CD4-positive, alpha-beta T cell treated with Interferon gamma for 1 hour (primary cell): ENCODE measurements around the gene TXK.

Experiments used
- DNase-seq: peaks from one replicate; pipeline ENCODE4 v3.0.0-alpha.2; 2020

Gene TXK

DNA sequence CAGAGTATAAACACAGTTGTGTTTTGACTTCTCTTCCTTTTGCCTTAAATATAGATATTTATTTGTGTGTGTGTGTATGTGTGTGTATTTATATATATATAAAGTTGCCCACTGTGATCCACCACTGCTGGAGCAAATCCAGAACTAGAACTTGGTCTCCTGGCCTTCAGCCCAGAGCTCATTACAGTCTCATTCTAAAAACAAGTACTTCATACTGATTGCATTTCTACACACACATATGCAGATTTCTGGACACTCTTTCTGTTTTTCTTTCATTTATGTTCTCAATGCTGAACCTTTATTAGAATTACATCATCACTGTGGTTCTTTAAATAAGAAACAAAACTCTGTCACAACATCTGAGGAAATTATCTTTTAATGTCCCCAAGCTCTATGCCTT, 381 bp downstream of the TXK start:
- no peak for DNase-seq

DNA sequence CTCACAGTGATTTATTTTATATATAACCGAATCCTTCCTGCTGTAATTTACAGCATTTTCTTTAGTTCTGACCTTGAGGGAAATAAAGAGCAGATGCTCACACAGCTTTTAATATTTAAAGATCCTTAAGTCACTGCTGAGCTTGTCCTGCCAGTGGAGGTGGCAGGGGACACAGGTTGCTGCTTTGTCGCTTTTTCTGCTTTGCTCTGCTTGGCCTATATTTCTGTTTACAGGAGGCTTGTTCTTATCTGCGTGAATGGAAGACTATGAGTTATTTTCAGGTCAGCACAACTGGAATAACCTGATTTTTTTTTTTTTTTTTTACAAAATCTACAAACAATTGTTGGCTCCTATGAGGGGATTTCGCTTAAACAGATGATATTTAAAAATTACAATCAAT, 2.3 kb downstream of the TXK start:
- no peak for DNase-seq

DNA sequence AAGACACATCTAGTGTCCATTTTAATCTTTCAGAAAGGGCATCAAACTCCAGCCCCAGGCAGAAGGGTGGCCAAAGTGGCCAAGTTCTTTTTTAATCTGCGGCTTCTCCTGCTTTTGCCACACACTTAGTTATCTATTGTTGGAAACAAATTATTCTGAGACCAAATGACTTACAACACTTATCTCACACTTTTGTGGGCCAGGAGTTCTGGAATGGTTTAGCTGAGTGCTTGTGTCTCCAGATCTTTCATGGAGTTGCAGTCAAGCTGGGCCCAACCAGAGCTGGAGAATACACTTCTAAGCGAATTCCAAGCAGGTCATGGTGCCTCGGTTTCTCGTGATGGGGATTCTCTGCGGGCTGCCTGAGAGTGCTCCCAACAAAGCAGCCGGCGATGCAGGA, 4.0 kb downstream of the TXK start:
- no peak for DNase-seq

- DNase-seq, result peak; percentile 22
Measured at GRCh38 chr4:48129307-48130014, 4.6 kb downstream of the TXK start.

GRCh38 chr4:48127682-48128404, 6.2 kb downstream of the TXK start:
- DNase-seq, result peak; percentile 62

- DNase-seq, result no peak
Measured at GRCh38 chr4:48127231-48127630, 6.8 kb downstream of the TXK start.

GRCh38 chr4:48126621-48127020, 7.4 kb downstream of the TXK start:
- no peak for DNase-seq

DNA sequence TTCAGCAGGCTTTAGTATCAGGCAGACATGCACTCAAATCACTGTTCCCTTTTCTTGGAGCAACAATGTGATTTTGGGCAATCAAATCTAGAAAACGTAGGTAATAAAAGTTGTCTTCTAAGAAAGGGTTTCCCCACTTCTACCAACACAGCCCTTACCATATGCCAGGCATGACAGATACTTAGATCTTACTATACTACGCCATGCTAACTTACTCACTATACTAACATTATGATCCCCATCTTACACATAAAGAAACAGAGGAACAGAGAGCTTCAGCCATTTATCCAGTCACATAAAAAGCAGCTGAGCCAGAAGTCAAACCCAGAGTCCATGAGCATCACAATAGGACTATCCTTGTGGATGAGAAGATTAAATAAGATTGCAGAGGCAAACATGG, 9.2 kb downstream of the TXK start:
- no peak for DNase-seq

DNA sequence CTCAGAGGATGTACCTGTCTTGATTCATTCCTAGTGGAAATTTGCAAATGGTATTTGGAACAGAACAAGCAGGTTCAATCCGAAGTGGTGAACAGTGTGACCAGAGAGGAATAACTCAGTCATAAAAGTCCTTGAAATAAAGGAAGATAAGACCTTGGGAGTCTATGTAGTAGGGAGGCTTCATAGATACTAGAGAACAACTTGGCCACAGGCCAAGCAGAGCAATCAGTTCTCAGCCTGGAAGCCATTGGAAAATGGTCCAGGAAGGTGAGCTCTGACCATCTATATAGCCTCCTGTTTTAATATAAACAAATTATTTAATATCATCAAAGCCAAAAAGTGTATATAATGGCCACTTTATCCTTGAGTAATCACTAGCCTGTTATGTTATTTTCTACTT, 11.3 kb downstream of the TXK start:
- DNase-seq, result no peak

DNA sequence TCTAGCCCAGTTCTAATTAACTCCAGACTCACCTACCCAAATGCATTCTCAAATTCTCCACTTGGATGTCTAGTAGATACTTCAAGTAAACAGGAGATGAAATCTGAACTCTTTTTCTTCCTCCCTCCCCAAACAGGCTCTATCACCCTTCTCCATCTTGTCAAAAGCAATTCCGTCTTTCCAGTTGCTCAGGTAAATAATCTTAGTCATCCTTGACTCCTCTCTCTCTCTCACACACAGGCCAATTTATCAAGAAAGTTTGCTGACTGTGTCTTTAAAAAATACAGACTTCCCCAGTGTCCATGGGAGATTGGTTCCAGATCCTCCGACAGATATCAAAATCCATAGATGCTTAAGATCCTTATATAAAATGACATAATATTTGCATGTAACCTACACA, 12.9 kb downstream of the TXK start:
- no peak for DNase-seq

DNA sequence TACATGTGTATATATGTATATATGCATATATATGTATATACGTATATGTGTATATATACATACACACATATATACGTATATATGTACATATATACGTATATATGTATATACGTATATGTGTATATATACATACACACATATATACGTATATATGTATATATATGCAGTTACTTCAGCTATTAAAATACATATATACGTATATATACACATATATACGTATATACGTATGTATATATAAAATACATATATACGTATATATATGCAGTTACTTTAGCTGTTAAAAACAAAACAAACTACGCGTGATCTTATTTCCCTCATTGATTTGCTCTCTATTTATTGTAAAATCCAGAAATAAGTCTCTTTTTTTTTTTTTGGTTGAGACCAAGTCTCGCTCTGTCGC, 13.9 kb downstream of the TXK start:
- DNase-seq, result no peak

GRCh38 chr4:48119646-48120045, 14.4 kb downstream of the TXK start:
- no peak for DNase-seq

DNA sequence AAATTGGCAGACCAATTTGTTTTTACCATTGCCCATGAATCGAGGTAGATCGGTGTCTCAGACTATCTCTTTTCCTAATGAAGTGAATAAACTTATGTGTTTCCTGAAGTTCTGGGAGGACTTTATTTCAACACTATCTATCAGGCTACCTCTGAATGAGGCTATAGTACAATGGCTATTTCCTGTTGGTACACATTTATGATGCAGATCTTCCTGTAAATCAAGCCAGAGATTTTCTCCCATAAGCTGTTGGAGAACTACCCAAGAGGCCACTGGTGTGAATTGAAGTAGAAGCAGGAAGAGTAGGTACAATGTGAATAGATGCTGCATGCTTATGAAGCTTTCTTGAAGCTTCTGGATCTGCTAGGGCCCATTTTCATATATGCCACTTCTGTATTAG, 16.0 kb downstream of the TXK start:
- DNase-seq, result no peak

DNA sequence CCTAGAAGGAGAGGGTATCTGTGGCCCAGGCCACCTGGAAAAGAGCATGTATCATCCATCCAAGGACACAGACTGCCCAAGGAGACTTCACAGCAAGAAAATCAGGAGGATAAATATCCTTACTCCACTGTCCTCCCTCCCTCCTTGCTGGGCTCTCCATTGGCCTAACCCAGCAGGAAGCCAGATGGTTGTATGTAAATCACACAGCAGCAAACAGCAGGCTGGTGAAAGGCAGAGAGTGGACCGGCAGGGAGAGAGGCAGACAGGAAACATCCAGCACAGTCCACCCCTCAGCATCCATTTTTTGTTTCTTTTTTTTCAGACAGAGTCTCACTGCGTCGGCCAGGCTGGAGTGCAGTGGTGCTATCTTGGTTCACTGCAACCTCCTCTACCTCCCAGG, 17.5 kb downstream of the TXK start:
- no peak for DNase-seq

DNA sequence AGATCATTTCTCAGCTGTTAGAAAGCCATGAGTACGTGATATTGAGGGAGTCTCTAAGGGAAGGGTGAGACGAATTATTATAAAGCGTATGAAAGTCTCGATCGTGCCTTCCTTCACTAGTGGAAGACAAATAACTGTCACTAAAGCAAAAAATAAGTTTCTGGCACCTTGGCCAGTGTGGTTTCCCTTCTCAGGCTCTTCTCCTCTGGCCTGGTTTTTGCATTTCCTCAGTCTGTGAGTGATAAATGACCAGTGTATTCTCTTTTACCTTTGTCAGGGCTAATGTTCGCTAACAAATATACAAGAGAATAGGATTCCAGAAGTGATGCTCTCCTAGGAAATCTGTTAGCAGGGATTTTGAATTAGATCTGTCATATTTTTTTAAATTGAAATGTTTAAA, 19.6 kb downstream of the TXK start:
- DNase-seq, result no peak

GRCh38 chr4:48112017-48112667, 21.9 kb downstream of the TXK start:
- no peak for DNase-seq

DNA sequence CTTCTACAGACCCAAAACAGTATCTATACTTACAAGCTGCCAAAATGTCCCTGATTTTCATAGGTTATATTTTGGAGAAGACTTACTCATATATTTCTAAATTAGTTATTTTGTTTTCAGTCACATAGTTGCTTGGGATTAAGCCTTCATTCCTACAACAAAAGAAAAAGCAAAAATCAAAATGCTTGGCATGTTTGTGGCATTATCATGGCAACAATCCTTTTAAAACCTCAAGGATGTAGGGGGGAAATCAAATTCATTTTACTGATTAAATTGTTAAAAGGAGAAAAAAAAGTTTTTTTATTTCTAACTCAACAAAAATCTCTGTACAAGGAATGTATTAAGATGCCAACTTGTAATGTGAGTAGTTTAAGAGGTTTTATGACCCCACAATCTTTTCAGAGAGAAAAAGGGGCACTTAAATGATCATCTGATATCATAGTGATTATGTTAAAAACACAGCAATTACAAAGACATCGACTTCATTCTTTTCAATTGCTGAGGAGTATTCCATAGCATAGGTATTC, 23.5 kb downstream of the TXK start:
- DNase-seq, result no peak

- no peak for DNase-seq
Measured at GRCh38 chr4:48109413-48110263, 24.4 kb downstream of the TXK start.

- DNase-seq, result no peak
Measured at GRCh38 chr4:48108309-48109073, 25.6 kb downstream of the TXK start.

DNA sequence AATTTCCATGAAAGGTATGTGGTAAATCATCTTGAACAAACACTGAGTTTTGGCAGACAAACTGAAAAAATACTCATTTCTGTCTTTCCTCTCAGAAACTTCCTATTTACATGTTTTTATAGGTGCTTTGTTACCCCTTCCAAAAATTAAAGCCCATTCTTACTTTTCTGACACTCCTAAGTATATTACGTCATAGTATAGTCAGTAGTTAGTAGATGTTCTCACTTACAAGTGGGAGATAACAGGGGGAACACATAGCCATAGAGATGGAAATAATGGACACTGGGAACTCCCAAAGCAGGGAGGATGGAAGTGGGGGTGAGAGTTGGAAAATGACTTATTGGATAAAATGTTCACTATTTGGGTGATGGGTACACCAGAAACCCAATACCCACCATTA, 28.8 kb downstream of the TXK start:
- DNase-seq, result no peak

DNA sequence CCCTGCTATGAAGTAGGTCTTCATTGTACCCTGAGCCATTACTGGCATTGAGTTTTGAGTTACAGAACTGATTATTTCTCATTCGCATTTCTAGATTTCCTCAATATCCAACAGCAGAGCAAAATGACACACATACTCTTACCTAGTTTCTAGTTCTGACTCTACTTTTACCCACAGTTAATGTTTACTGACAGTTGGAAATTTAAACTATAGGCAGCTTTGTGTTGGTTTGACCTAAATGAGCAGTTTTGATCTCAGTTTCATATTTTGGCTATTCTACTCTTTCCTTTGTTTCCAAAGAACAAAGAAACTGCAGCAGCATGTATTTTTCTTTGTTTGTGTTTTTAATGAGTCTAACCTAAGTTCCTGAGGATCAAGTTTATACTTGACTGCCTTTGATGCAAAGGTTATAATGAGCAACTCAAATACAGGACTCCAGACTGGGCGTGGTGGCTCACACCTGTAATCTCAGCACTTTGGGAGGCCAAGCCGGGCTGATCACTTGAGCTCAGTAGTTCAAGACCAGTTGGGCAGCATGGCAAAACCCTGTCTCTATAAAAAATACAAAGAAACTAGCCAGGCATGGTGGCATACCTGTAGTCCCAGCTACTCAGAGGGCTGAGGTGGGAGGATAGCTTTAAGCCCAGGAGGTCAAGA, 30.4 kb downstream of the TXK start:
- DNase-seq, result no peak

- DNase-seq, result no peak
Measured at GRCh38 chr4:48102303-48102702, 31.7 kb downstream of the TXK start.
